K562 (cell line): ENCODE data around the gene MALAT1. TPM values are rescaled to one million over a fixed set of nuclear protein-coding genes. Genes with fewer than 3 reads are reported as not detected.

ENCODE experiments used
- ARID1B ChIP-seq: fragments of 450-650 bp; IDR thresholded peaks from 2 replicates; pipeline ENCODE4 v1.6.1; 2016; ENCODE audit warnings: antibody characterized with exemption, mild to moderate bottlenecking, inconsistent platforms
- CHCHD3 ChIP-seq: fragments of 250-450 bp; sonication (Bioruptor Pico); IDR thresholded peaks from 2 replicates; pipeline ENCODE4 v2.1.2; 2022; ENCODE audit warnings: mild to moderate bottlenecking
- HDAC3 ChIP-seq: fragments of 450-650 bp; IDR thresholded peaks from 2 replicates; pipeline ENCODE4 v1.6.1; 2018; ENCODE audit warnings: borderline replicate concordance, mild to moderate bottlenecking, moderate library complexity; ENCODE audit not compliant: partially characterized antibody
- ILK ChIP-seq: fragments of 450-650 bp; IDR thresholded peaks from 2 replicates; pipeline ENCODE4 v1.6.1; 2016; ENCODE audit warnings: missing genetic modification characterization, low read depth, mild to moderate bottlenecking, missing compliant biosample characterization, moderate library complexity, borderline replicate concordance
- JUND ChIP-seq, 2 experiments: IDR thresholded peaks; 2 replicates in 1 of 2; 3 replicates in 1 of 2; pipeline ENCODE4 v1.6.1; 2011; ENCODE audit warnings: borderline replicate concordance in 2 of 2, low read depth in 2 of 2, low read length in 2 of 2, improper control_type of control experiment in 1 of 2, missing biosample characterization in 1 of 2, missing genetic modification characterization in 1 of 2, missing genetic modification reagents in 1 of 2
- MYC ChIP-seq, 2 experiments: fragments of 250-450 bp in 1 of 2; sonication (Bioruptor Pico) in 1 of 2; IDR thresholded peaks; 2 replicates each; pipeline versions ENCODE4 v1.5.1 to v1.6.1; 2012 to 2021; ENCODE audit warnings: low read depth in 2 of 2, borderline replicate concordance in 1 of 2, improper control_type of control experiment in 1 of 2, low read length in 1 of 2, mild to moderate bottlenecking in 1 of 2, moderate library complexity in 1 of 2
- NBN ChIP-seq: fragments of 450-650 bp; IDR thresholded peaks from 2 replicates; pipeline ENCODE4 v1.6.1; 2016; ENCODE audit warnings: low read depth, mild to moderate bottlenecking
- NR2C2 ChIP-seq, 2 experiments: fragments of 200-800 bp in 1 of 2; sonication (Bioruptor generic) in 1 of 2; sonication (generic) in 1 of 2; formaldehyde crosslinking in 1 of 2; IDR thresholded peaks; 2 replicates each; pipeline versions ENCODE4 v1.6.1 to v1.8.0; 2016 to 2022; ENCODE audit warnings: mild to moderate bottlenecking in 1 of 2, missing compliant biosample characterization in 1 of 2, missing genetic modification characterization in 1 of 2, missing genetic modification reagents in 1 of 2
- SMC3 ChIP-seq: conservative IDR thresholded peaks from 2 replicates; pipeline ENCODE4 v1.6.1; 2011; ENCODE audit warnings: low read depth, low read length, improper control_type of control experiment; ENCODE audit not compliant: insufficient read depth
- polyA plus RNA-seq, 8 experiments: library from polyadenylated mRNA; depleted of rRNA in 4 of 8; stranded (reverse) in 5 of 8; unstranded in 3 of 8; fragments of >200 nt; fragmentation: Nextera tagmentation in 2 of 8; fragmentation: Illumina TruSeq in 1 of 8; extraction: Ambion mirVana in 2 of 8; extraction: Trizol in 1 of 8; gene quantifications; 2 replicates each; pipeline versions ENCODE4 v1.2.1 to v1.2.3, GENCODE V29; 2011 to 2014; ENCODE audit warnings: inconsistent platforms in 1 of 8, missing spikeins in 1 of 8
- total RNA-seq, 7 experiments: library from RNA; depleted of rRNA in 6 of 7; stranded (reverse); fragments of >200 nt in 6 of 7; fragmentation: Illumina TruSeq in 2 of 7; extraction: Trizol in 2 of 7; gene quantifications; 2 replicates each; pipeline versions ENCODE4 v1.2.1 to v1.2.3, GENCODE V29; 2011 to 2021; ENCODE audit warnings: low replicate concordance in 1 of 7
- TF ChIP-seq, protein P1 (sequence below), 2 experiments: fragments of 450-650 bp; formaldehyde crosslinking in 1 of 2; IDR thresholded peaks; 2 replicates each; pipeline versions ENCODE4 v1.4.0 to v1.6.1; 2014 to 2020; ENCODE audit warnings: mild to moderate bottlenecking in 2 of 2, borderline replicate concordance in 1 of 2, low read depth in 1 of 2
- TF ChIP-seq, protein P2 (sequence below): sonication (generic); formaldehyde crosslinking; IDR thresholded peaks from 2 replicates; pipeline ENCODE4 v1.9.0; 2022; ENCODE audit warnings: mild to moderate bottlenecking, missing genetic modification reagents
- TF ChIP-seq, protein P3 (sequence below), 2 experiments: fragments of 450-650 bp; conservative IDR thresholded peaks; 2 replicates each; pipeline ENCODE4 v1.6.1; 2017; ENCODE audit warnings: mild to moderate bottlenecking in 2 of 2, moderate library complexity in 2 of 2

MALAT1 gene
- total and polyA plus RNA-seq, 9 of the 15 experiments (the other 6 are each of a cell fraction or from before 2014, with no cell fraction given): 363 to 8,715 (median 2,351) TPM

DNA sequence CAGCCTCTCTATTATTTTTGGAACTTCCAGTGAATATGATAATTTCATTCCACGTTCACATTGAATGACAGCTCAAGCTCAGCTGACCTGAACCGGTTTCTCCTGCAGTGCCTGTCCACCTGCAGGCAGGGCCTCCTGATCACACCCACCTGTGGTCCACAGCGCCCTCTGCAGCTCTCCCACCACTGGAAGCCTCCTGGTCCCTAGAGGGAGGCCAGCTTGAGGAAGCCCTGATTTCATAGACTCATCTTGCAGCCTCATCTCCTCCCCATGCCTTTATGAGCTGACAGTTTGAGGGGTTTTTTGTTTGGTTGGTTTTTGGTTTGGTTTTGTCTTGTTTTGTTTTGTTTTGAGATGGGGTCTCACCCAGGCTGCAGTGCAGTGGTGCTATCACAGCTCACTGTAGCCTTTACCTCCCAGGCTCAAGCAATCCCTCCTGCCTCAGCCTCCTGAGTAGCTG, 29.9 kb upstream of the MALAT1 start (continued):
- TF ChIP-seq, protein P1, sequence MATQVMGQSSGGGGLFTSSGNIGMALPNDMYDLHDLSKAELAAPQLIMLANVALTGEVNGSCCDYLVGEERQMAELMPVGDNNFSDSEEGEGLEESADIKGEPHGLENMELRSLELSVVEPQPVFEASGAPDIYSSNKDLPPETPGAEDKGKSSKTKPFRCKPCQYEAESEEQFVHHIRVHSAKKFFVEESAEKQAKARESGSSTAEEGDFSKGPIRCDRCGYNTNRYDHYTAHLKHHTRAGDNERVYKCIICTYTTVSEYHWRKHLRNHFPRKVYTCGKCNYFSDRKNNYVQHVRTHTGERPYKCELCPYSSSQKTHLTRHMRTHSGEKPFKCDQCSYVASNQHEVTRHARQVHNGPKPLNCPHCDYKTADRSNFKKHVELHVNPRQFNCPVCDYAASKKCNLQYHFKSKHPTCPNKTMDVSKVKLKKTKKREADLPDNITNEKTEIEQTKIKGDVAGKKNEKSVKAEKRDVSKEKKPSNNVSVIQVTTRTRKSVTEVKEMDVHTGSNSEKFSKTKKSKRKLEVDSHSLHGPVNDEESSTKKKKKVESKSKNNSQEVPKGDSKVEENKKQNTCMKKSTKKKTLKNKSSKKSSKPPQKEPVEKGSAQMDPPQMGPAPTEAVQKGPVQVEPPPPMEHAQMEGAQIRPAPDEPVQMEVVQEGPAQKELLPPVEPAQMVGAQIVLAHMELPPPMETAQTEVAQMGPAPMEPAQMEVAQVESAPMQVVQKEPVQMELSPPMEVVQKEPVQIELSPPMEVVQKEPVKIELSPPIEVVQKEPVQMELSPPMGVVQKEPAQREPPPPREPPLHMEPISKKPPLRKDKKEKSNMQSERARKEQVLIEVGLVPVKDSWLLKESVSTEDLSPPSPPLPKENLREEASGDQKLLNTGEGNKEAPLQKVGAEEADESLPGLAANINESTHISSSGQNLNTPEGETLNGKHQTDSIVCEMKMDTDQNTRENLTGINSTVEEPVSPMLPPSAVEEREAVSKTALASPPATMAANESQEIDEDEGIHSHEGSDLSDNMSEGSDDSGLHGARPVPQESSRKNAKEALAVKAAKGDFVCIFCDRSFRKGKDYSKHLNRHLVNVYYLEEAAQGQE (IDR thresholded peaks at IDR 0.05; ENCODE audit: borderline replicate concordance): peak; percentile 98
- TF ChIP-seq, protein P1 (CRISPR knock-in tag; IDR thresholded peaks at IDR 0.05; ENCODE audit: low read depth): no peak
- peak; percentile 30 for TF ChIP-seq HDAC3
- TF ChIP-seq NR2C2 (CRISPR knock-in tag; IDR thresholded peaks at IDR 0.05): no peak
- peak; percentile 45; the same call in 1 of the 2 replicates for TF ChIP-seq NR2C2 (tag; IDR thresholded peaks at IDR 0.05)
- TF ChIP-seq, protein P2, sequence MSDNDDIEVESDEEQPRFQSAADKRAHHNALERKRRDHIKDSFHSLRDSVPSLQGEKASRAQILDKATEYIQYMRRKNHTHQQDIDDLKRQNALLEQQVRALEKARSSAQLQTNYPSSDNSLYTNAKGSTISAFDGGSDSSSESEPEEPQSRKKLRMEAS (CRISPR knock-in tag): peak; percentile 40; the same call in 1 of the 2 replicates
- 0 out of 2 replicates have a peak, but pooled peaks have one; percentile 19 for TF ChIP-seq ARID1B
- no peak for TF ChIP-seq ILK (tag)
- TF ChIP-seq NBN: peak; percentile 61; the same call in 1 of the 2 replicates
- peak; percentile 76 for TF ChIP-seq JUND (IDR thresholded peaks at IDR 0.05; ENCODE audit: borderline replicate concordance, low read depth, low read length)
- peak; percentile 33; the same call in 1 of the 3 replicates for TF ChIP-seq JUND (tag; IDR thresholded peaks at IDR 0.05; ENCODE audit: borderline replicate concordance, low read depth, low read length)
- peak; percentile 71 for TF ChIP-seq MYC (IDR thresholded peaks at IDR 0.05; ENCODE audit: low read depth, low read length)
- TF ChIP-seq MYC (CRISPR knock-in tag; IDR thresholded peaks at IDR 0.05; ENCODE audit: borderline replicate concordance, low read depth): no peak
- TF ChIP-seq, protein P3, sequence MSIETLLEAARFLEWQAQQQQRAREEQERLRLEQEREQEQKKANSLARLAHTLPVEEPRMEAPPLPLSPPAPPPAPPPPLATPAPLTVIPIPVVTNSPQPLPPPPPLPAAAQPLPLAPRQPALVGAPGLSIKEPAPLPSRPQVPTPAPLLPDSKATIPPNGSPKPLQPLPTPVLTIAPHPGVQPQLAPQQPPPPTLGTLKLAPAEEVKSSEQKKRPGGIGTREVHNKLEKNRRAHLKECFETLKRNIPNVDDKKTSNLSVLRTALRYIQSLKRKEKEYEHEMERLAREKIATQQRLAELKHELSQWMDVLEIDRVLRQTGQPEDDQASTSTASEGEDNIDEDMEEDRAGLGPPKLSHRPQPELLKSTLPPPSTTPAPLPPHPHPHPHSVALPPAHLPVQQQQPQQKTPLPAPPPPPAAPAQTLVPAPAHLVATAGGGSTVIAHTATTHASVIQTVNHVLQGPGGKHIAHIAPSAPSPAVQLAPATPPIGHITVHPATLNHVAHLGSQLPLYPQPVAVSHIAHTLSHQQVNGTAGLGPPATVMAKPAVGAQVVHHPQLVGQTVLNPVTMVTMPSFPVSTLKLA (conservative IDR thresholded peaks at IDR 0.05): peak in 1 of 2 experiments; percentile 45; a peak in 3 of 4 replicates
- no peak for TF ChIP-seq CHCHD3 (CRISPR knock-in tag)
- peak; percentile 81 for TF ChIP-seq SMC3
